ENCODE measurements around the gene RPRML.
"Not testable (repeated sequence)": the region's sequence is repeated elsewhere in the genome, so short reads cannot be mapped to it uniquely, and the experiment has no call there.

Gene RPRML

GRCh38 chr17:46979147-46979863 is at the start of gene RPRML:
Gene RPRML (minus strand): TSS chr17:46979253. CDS start chr17:46979007, 246 bp downstream.
- DNase-seq (ENCODE audit: low spot score) = no peak

GRCh38 chr17:47016966-47017365 is 37.9 kb upstream of the RPRML start:
- not testable (repeated sequence) for DNase-seq (ENCODE audit: low spot score)

DNA sequence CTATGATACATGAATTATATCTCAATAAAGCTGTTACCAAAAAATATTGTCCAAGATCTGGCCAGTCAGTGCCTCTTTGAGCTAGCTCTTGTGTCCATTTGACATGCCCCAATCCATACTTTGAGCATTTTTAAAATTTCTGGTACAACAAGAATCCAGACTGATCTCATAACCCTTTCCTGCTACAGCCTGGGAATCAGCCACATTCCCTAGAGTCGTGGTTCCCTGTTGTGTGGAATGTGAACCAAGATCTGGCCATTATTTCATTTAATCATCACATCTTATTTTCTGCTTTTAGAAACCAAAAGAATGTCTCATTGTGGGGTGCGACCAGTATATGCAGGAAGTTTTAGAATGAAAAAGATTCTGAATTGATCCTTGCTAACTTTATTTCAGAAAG is 34.3 kb upstream of the RPRML start:
- no peak for DNase-seq (ENCODE audit: low spot score)

DNA sequence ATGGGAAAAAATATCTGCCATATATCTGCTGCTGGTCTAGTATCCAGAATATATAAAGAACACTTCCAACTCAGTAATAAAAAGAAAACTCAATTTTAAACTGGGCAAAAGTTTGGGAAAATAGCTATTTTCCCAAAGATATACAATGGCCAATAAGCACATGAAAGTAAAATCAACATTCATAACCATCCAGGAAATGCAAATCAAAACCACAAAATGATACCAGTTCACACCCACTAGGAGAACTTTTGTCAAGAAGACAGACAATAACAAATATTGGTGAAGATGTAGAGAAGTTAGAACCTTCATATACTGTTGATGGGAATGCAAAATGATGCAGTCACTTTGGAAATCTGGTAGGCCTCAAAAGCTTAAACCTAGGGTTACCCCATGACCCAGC is 33.4 kb upstream of the RPRML start:
- DNase-seq (ENCODE audit: low spot score) = no peak

GRCh38 chr17:47009759-47010594 is 30.9 kb upstream of the RPRML start:
- DNase-seq (ENCODE audit: low spot score) = no peak

DNA sequence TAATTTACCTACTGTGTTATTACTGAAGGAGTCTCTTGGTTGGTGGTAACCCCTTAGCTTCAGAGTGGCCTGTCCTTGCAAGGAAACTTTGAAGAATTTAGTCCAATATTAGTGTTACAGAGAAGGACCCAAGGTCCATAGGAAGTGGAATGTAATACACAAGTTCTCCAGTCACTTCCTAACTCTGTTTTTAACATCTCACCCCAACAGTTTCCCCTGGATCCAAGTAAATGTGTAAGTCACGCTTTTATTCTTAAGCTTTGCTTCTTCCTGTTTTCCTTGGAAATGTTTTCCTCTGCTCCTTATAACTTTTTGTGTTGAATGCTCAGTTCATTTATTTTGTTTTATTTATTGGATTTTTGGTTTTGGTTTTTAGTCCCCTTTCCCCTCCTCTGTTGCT is 25.9 kb upstream of the RPRML start:
- DNase-seq (ENCODE audit: low spot score) = no peak

- not testable (repeated sequence) for DNase-seq (ENCODE audit: low spot score)
Observed at GRCh38 chr17:47003864-47004263, 24.8 kb upstream of the RPRML start.

GRCh38 chr17:46995841-46996571 is 17.0 kb upstream of the RPRML start:
- DNase-seq (ENCODE audit: low spot score) = no peak

DNA sequence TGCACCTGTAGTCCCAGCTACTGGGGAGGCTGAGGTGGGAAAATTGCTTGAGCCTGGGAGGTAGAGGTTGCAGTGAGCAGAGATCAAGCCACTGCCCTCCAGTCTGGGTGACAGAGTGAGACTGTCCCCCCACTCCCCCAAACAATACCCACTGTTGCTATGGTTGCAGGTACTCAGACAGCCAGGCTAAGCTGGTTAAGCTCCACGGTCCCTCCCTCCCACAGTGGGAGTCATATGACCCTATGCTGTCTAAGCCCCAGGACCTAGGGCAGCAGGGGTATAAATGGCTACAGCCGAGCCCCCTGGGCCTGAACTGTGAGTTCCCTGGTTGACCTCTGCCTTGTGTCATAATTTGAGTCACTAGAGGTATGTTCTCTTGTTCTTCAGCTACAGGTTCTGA is 15.9 kb upstream of the RPRML start:
- no peak for DNase-seq (ENCODE audit: low spot score)

- no peak for DNase-seq (ENCODE audit: low spot score)
Observed at GRCh38 chr17:46991617-46992016, 12.6 kb upstream of the RPRML start.

DNA sequence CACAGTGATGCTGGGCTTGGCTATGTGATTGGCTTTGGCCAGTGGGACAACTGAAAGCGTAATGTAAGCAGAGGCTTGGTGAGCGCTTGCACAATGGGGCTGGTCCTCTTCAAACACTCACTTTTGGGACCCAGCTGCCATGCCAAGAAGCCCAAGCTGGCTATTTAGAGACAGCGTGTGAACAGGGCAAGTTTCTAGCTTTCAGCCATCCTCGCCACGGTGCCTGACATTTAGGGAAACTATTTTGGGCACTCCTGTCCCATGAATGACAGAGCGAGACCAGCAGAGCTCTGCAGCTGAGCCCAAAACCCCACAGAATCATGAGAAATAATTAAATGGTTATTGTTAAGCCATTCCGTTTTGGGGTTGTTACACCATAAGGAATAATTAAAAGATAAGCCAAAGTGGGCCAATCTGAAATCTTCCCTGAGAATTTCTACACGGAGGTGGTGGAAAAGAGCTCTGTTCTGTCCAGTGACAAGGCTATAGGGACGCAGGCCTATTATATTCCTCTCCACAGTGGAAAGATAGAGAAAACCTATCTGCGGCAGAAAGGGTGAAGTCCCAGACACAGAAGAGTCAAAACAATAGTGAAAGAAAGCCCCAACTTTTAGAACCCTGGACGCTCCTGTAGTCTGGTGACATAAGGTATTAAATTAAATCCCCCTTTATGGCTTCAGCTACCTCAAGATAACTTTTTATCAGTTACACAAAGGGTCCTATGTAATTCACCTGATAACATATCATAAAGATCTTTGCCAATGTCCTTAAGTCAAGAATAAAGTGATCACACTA is 10.8 kb upstream of the RPRML start:
- DNase-seq (ENCODE audit: low spot score) = no peak

DNA sequence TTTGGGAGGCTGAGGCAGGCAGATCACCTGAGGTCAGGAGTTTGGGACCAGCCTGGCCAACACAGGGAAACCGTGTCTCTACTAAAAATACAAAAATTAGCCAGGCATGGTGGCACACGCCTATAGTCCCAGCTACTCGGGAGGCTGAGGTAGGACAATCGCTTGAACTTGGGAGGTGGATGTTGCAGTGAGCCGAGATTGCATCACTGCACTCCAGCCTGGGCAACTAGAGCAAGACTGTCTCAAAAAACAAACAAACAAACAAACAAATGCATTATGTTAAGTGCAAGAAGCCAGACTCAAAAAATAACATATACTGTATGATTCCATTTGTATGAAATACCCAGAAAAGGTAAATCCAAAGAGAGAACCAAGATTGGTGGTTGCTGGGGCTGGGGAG is 8.9 kb upstream of the RPRML start:
- DNase-seq (ENCODE audit: low spot score) = not testable (repeated sequence)

DNA sequence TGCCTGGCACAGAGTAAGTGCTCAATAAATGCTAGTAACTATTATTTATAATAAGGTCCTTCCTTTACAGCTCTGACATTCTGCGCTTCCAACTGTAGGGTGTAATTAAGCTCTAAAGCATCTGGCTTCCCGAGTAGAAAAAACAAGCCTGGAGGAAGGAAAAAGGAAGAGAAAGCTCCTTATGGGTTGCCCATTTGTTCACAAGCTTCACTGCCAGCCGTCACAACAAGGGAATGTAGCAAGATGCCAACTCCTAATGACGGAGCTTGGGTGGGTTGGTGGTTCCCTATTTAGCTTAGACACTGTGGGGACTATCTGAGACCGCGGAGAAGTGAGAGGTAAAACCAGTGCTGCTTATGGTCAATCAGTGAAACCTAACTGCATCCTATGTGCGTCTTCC is 7.3 kb upstream of the RPRML start:
- no peak for DNase-seq (ENCODE audit: low spot score)

GRCh38 chr17:46984892-46985291 is 5.8 kb upstream of the RPRML start:
- no peak for DNase-seq (ENCODE audit: low spot score)

DNA sequence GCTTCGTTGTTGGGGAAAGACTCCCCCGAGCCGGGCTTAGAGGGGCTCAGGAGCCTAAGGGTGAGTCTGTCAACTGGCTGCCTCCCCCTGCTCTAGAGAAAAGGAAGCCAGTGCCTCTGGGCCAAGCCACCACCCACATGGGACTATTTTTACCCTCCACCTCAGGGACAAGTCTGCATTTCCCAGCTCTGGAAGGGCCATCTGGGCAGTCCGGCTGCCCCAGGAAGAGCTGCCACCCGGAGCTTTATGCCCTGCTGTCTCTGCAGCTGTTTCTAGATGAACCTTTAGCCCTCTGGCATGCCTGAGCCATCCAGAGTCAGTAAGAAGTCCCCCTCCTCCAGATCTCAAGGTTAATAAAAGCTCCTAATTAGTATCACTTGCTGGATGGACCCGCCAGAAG is 5.3 kb upstream of the RPRML start:
- DNase-seq (ENCODE audit: low spot score) = no peak

- DNase-seq (ENCODE audit: low spot score) = no peak
Observed at GRCh38 chr17:46983782-46984181, 4.7 kb upstream of the RPRML start.

DNA sequence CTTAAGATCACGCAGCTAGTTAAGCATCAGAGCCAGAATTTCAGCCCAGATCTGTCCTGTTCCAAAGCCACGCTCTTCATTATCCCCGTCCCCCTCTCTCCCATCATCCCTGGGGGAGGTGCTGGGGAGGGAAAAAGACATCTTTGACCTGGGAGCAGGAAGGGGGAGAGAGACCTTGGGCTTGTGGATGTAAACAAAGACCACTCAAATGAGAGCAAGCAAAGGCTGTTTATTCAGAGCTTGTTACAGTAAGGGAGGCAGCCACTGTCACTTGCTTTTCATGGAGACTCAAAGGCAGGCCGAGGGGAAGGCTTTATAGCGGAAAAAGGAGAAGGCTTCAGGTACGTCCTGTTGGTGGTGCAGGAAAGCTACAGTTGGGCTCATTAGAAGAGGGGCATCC is 3.5 kb upstream of the RPRML start:
- DNase-seq (ENCODE audit: low spot score) = no peak

GRCh38 chr17:46978489-46979146 is 435 bp downstream of the RPRML start:
- DNase-seq (ENCODE audit: low spot score) = no peak

DNA sequence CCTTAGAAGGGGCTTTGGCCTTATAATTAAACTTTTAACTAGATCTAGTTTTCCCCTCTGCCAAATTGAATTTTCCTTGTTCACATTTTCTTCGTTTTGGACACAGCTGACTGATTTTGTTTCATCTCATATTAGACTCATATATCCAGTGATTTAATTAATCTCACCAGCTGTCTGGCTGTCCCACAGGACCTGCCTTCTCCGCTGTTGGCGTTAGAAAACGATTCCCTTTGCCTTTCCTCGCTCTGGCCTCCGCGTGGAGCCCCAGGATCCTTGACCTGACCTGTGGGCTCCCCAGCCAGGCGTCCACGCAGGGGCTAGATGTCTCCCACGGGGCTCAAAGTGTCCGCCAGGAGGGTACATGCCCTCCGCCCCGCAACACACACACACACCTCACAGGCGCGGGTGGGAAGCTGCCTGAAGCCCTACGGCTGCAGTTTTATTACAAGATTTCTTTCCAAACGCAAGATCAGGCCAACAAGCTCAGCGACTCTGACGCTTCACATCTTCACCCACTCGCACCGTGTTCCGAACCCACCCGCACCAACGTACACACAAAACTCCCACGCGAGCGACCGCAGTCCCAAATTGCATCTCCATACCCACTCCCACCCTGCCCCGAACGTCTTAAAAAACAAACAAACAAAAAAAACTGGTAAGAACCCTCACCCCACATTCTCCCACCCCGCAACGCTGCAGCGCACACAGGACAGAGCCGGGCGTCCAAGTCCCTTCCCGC is 1.1 kb downstream of the RPRML start:
- no peak for DNase-seq (ENCODE audit: low spot score)

- no peak for DNase-seq (ENCODE audit: low spot score)
Observed at GRCh38 chr17:46977348-46977747, 1.7 kb downstream of the RPRML start.
